ENCODE data around the gene NMNAT3.

DNA sequence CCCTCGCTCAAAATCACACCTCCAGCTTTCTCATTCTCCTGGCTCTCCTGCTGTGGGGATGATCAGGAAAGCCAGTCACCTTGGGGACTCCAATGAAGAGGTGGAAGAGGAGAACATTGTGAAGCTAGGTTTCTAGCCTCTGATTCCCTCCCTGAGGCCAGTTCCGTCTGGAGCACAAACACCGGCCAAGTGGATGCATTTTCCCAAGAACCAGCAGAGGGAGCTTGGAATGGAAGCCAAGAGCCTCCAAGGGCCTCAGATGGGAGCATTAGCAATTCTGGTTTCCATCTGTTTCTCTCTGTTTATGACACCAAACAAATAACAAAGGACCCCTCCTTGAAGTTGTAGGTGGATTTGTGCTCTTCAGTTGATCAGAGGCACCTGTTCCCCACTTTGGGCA, 40.6 kb upstream of the NMNAT3 start:
- TF ChIP-seq POLR2A (IDR thresholded peaks at IDR 0.05), result no peak
- TF ChIP-seq CTCF (IDR thresholded peaks at IDR 0.05), result peak in 4 of 5 experiments; percentile 5 to 19 (median 13)

Measured in transverse colon (tissue), 3 donors.